Stomach smooth muscle (tissue), 2 donors: ENCODE results near the gene ERC2.

Experiments
- H3K27ac ChIP-seq: one replicate; pipeline ENCODE4 v1.7.0; 2013; ENCODE audit warnings: mild to moderate bottlenecking, low read length, inconsistent platforms
- H3K27me3 ChIP-seq, 2 donors: one replicate each; pipeline ENCODE4 v1.7.0; 2013; ENCODE audit warnings: low read length in 2 of 2; ENCODE audit not compliant: insufficient read depth in 2 of 2, control insufficient read depth in 1 of 2
- H3K36me3 ChIP-seq, 2 donors: one replicate each; pipeline ENCODE4 v1.7.0; 2013; ENCODE audit warnings: low read length in 2 of 2; ENCODE audit not compliant: control insufficient read depth in 2 of 2, insufficient read depth in 2 of 2
- H3K4me1 ChIP-seq: one replicate; pipeline ENCODE4 v1.7.0; 2013; ENCODE audit warnings: low read length; ENCODE audit not compliant: control insufficient read depth, insufficient read depth
- H3K4me3 ChIP-seq, 2 donors: one replicate each; pipeline ENCODE4 v1.7.0; 2013; ENCODE audit warnings: low read length in 2 of 2
- H3K9ac ChIP-seq, 2 donors: one replicate each; pipeline ENCODE4 v1.7.0; 2013; ENCODE audit warnings: low read length in 2 of 2, mild to moderate bottlenecking in 1 of 2
- H3K9me3 ChIP-seq, 2 donors: one replicate each; pipeline ENCODE4 v1.7.0; 2013; ENCODE audit warnings: low read length in 2 of 2; ENCODE audit not compliant: control insufficient read depth in 2 of 2
- donor health status: healthy.
- donor health status: Pancreatic carcinoma.

ERC2 gene

GRCh38 chr3:55813268-55814097 is 654.8 kb downstream of the ERC2 start:
- Histone ChIP-seq H3K27ac (no peak overlapping the region), H3K4me1 (no peaks in the 10 kb centered on the region), H3K9ac (no peak overlapping the region), H3K9me3 (no peaks in the 10 kb centered on the region), H3K36me3 (no peaks in the 10 kb centered on the region), H3K4me3 (no peak overlapping the region), H3K27me3 (no peaks in the 10 kb centered on the region)

GRCh38 chr3:55812394-55813013 is 655.8 kb downstream of the ERC2 start:
- H3K27ac ChIP-seq = no peak overlapping the region
- no peaks in the 10 kb centered on the region for H3K36me3 ChIP-seq
- no peaks in the 10 kb centered on the region for H3K9me3 ChIP-seq
- no peaks in the 10 kb centered on the region for H3K27me3 ChIP-seq
- H3K4me3 ChIP-seq = no peak overlapping the region
- no peaks in the 10 kb centered on the region for H3K4me1 ChIP-seq
- H3K9ac ChIP-seq = no peak overlapping the region

- Histone ChIP-seq H3K36me3 (no peaks in the 10 kb centered on the region), H3K27ac (no peak overlapping the region)
Measured at GRCh38 chr3:55807210-55807609, 661.1 kb downstream of the ERC2 start.

GRCh38 chr3:55805169-55805568 is 663.1 kb downstream of the ERC2 start:
- Histone ChIP-seq H3K4me1 (no peaks in the 10 kb centered on the region), H3K36me3 (no peaks in the 10 kb centered on the region), H3K4me3 (no peak overlapping the region), H3K27me3 (no peaks in the 10 kb centered on the region), H3K27ac (no peak overlapping the region), H3K9me3 (peaks cover 0 to 5% of the 10 kb centered on the region in 2 donors), H3K9ac (no peak overlapping the region)

More at GRCh38 chr3:55807210-55807609, 661.1 kb downstream of the ERC2 start:
- Histone ChIP-seq H3K9me3 (peaks cover 0 to 5% of the 10 kb centered on the region in 2 donors), H3K4me3 (no peak overlapping the region), H3K9ac (no peak overlapping the region), H3K27me3 (no peaks in the 10 kb centered on the region), H3K4me1 (no peaks in the 10 kb centered on the region)

- no peaks in the 10 kb centered on the region for H3K27me3 ChIP-seq
- no peak overlapping the region for H3K4me3 ChIP-seq
- no peaks in the 10 kb centered on the region for H3K36me3 ChIP-seq
- H3K4me1 ChIP-seq = no peaks in the 10 kb centered on the region
- H3K9ac ChIP-seq = no peak overlapping the region
- no peak overlapping the region for H3K27ac ChIP-seq
- peaks cover 0 to 5% of the 10 kb centered on the region in 2 donors for H3K9me3 ChIP-seq
Measured at GRCh38 chr3:55804170-55805095, 663.8 kb downstream of the ERC2 start.

- Histone ChIP-seq H3K9me3 (peaks cover 0 to 5% of the 10 kb centered on the region in 2 donors), H3K4me3 (no peak overlapping the region), H3K9ac (no peak overlapping the region), H3K27me3 (no peaks in the 10 kb centered on the region), H3K4me1 (no peaks in the 10 kb centered on the region), H3K27ac (no peak overlapping the region), H3K36me3 (no peaks in the 10 kb centered on the region)
Measured at GRCh38 chr3:55802816-55803215, 665.5 kb downstream of the ERC2 start.

GRCh38 chr3:55801676-55802075 is 666.6 kb downstream of the ERC2 start:
- no peaks in the 10 kb centered on the region for H3K36me3 ChIP-seq
- H3K27ac ChIP-seq = no peak overlapping the region
- no peaks in the 10 kb centered on the region for H3K27me3 ChIP-seq
- H3K4me1 ChIP-seq = no peaks in the 10 kb centered on the region
- H3K4me3 ChIP-seq = no peak overlapping the region
- peaks cover 0 to 4% of the 10 kb centered on the region in 2 donors for H3K9me3 ChIP-seq
- no peak overlapping the region for H3K9ac ChIP-seq

GRCh38 chr3:55801068-55801467 is 667.2 kb downstream of the ERC2 start:
- Histone ChIP-seq H3K27ac (no peak overlapping the region), H3K9me3 (no peaks in the 10 kb centered on the region), H3K36me3 (no peaks in the 10 kb centered on the region), H3K9ac (no peak overlapping the region), H3K4me1 (no peaks in the 10 kb centered on the region), H3K27me3 (no peaks in the 10 kb centered on the region), H3K4me3 (no peak overlapping the region)

GRCh38 chr3:55797775-55798174 is 670.5 kb downstream of the ERC2 start:
- H3K27me3 ChIP-seq = no peaks in the 10 kb centered on the region
- no peak overlapping the region for H3K4me3 ChIP-seq
- no peaks in the 10 kb centered on the region for H3K36me3 ChIP-seq
- H3K9me3 ChIP-seq = no peaks in the 10 kb centered on the region
- no peak overlapping the region for H3K27ac ChIP-seq
- H3K9ac ChIP-seq = no peak overlapping the region
- H3K4me1 ChIP-seq = no peaks in the 10 kb centered on the region

- H3K27ac ChIP-seq = no peak overlapping the region
- no peaks in the 10 kb centered on the region for H3K27me3 ChIP-seq
- H3K9ac ChIP-seq = no peak overlapping the region
- no peaks in the 10 kb centered on the region for H3K36me3 ChIP-seq
- no peaks in the 10 kb centered on the region for H3K9me3 ChIP-seq
- no peaks in the 10 kb centered on the region for H3K4me1 ChIP-seq
- no peak overlapping the region for H3K4me3 ChIP-seq
Measured at GRCh38 chr3:55797084-55797483, 671.2 kb downstream of the ERC2 start.
